Ascending aorta (tissue), 2 donors: ENCODE results near the gene GSDMA. TPM values are rescaled to one million over a fixed set of nuclear protein-coding genes. Genes with fewer than 3 reads are reported as not detected.

Experiments
- DNase-seq, 2 donors: peaks; one replicate each; pipeline ENCODE4 v3.0.0-alpha.2; 2019; ENCODE audit warnings: low spot score in 2 of 2
- H3K27ac ChIP-seq, 2 donors: fragments of 200-600 bp; sonication (generic); one replicate each; pipeline ENCODE4 v1.5.1; 2016 to 2017; ENCODE audit warnings: mild to moderate bottlenecking in 1 of 2
- H3K27me3 ChIP-seq: fragments of 200-600 bp; sonication (generic); one replicate; pipeline ENCODE4 v1.5.1; 2017
- H3K36me3 ChIP-seq, 2 donors: fragments of 200-600 bp; sonication (generic); one replicate each; pipeline ENCODE4 v1.5.1; 2016
- H3K4me1 ChIP-seq, 2 donors: fragments of 200-600 bp; sonication (generic); one replicate each; pipeline ENCODE4 v1.5.1; 2016 to 2017; ENCODE audit warnings: mild to moderate bottlenecking in 1 of 2
- H3K4me3 ChIP-seq, 2 donors: fragments of 200-600 bp; sonication (generic); one replicate each; pipeline ENCODE4 v1.5.1; 2016 to 2017; ENCODE audit warnings: mild to moderate bottlenecking in 1 of 2
- H3K9me3 ChIP-seq, 2 donors: fragments of 200-600 bp; sonication (generic); one replicate each; pipeline ENCODE4 v1.5.1; 2016
- CTCF ChIP-seq, 3 experiments: fragments of 200-600 bp in 2 of 3; fragments of 450-650 bp in 1 of 3; sonication (generic) in 2 of 3; IDR thresholded peaks; one replicate each; pipeline ENCODE4 v1.5.1; 2016 to 2019; ENCODE audit warnings: antibody characterized with exemption in 3 of 3, mild to moderate bottlenecking in 1 of 3, moderate library complexity in 1 of 3
- intact Hi-C: fragments of 100-400 bp; cut with DNase I; formaldehyde crosslinking; loops from one replicate; pipeline ENCODE4 v1.15.1; 2023
- total RNA-seq: library from RNA; depleted of rRNA; stranded (reverse); fragments of >200 nt; gene quantifications from one replicate; pipeline ENCODE4 v1.1.0, GENCODE V29; 2016

Gene GSDMA
- total RNA-seq, 1 donor from 2014 or later: not detected

GRCh38 chr17:39981766-39982375 is 19.1 kb downstream of the GSDMA start:
- Histone ChIP-seq H3K4me1 (peaks cover 9 to 15% of the 10 kb centered on the region in 2 donors), H3K27ac (no peak overlapping the region), H3K27me3 (no peaks in the 10 kb centered on the region), H3K9me3 (no peaks in the 10 kb centered on the region), H3K36me3 (peaks cover 27 to 28% of the 10 kb centered on the region in 2 donors), H3K4me3 (peak overlapping the region; percentile 88 to 99)
- no peak for TF ChIP-seq CTCF (IDR thresholded peaks at IDR 0.05)
- intact Hi-C loops: no loop called here
- DNase-seq: no peak

GRCh38 chr17:39988206-39988810 is 25.5 kb downstream of the GSDMA start:
- intact Hi-C loops: no loop called here
- no peak overlapping the region for H3K27ac ChIP-seq
- no peak overlapping the region for H3K4me3 ChIP-seq
- H3K9me3 ChIP-seq: no peaks in the 10 kb centered on the region
- no peak for TF ChIP-seq CTCF (IDR thresholded peaks at IDR 0.05)
- no peaks in the 10 kb centered on the region for H3K27me3 ChIP-seq
- H3K4me1 ChIP-seq: no peaks in the 10 kb centered on the region
- DNase-seq: no peak
- H3K36me3 ChIP-seq: peaks cover 91 to 93% of the 10 kb centered on the region in 2 donors

DNA sequence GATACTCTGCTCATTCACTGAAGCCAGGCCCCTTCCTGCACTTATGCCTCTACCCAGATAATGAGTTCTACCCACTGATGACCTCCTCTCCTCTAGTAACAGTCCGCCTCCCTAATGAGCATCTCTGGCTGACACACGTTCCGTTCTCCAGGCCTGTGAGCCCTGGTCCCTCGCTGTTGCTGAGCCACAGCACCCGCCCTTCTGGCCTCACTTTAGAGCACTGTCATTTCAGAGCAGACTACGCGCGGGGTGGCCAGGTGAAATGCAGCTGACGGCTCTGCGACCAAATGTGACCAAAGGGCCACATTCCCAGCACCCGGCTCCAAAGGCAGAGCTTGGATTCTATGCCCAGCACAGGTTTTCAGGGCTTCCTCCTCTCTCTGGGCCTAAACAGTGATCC is 31.6 kb downstream of the GSDMA start:
- intact Hi-C loops: no loop called here
- H3K9me3 ChIP-seq: no peaks in the 10 kb centered on the region
- no peak for DNase-seq
- H3K4me3 ChIP-seq: no peak overlapping the region
- no peaks in the 10 kb centered on the region for H3K4me1 ChIP-seq
- no peak for TF ChIP-seq CTCF (IDR thresholded peaks at IDR 0.05)
- peaks cover 85 to 87% of the 10 kb centered on the region in 2 donors for H3K36me3 ChIP-seq
- H3K27me3 ChIP-seq: no peaks in the 10 kb centered on the region
- no peak overlapping the region for H3K27ac ChIP-seq

DNA sequence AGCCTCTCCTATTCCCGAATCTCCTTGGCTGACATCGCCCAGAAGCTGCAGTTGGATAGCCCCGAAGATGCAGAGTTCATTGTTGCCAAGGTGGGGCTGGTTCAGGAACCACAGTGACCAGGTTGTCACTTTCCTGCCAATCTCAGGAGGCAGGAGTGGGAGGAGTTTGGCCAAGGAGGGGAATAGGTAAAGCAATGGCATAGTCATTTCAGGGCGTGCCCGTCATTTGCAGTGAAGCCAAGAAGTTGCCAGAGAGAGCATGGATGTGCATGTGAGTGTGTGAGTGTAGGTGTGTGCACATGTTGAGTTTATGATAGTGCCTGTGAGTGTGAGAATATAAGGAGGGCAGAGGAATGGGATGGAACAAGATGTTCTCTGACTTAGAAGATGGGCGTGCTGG is 32.6 kb downstream of the GSDMA start:
- no peak overlapping the region for H3K27ac ChIP-seq
- H3K36me3 ChIP-seq: peaks cover 75 to 77% of the 10 kb centered on the region in 2 donors
- H3K4me3 ChIP-seq: no peak overlapping the region
- no peak for DNase-seq
- no peaks in the 10 kb centered on the region for H3K27me3 ChIP-seq
- TF ChIP-seq CTCF (IDR thresholded peaks at IDR 0.05): no peak
- intact Hi-C loops: no loop called here
- no peaks in the 10 kb centered on the region for H3K9me3 ChIP-seq
- H3K4me1 ChIP-seq: no peaks in the 10 kb centered on the region

DNA sequence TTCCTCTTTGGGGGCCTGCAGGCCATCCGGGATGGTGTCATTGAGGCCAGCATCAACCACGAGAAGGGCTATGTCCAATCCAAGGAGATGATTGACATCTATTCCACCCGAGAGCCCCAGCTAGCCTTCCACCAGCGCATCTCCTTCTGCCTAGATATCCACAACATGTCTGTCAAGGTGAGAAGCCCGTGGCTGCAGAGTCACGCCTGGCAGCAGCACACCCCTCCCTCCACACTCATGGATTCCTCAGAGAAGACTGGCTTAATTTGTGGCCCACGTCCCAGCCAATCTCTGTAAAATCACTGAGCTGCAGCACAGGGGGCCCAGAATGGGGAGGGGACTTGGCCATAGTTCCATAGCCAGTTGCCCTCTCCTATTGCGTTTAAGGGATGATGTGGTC is 33.4 kb downstream of the GSDMA start:
- intact Hi-C loops: no loop called here
- no peak overlapping the region for H3K27ac ChIP-seq
- no peak for TF ChIP-seq CTCF (IDR thresholded peaks at IDR 0.05)
- H3K27me3 ChIP-seq: no peaks in the 10 kb centered on the region
- no peaks in the 10 kb centered on the region for H3K4me1 ChIP-seq
- no peak overlapping the region for H3K4me3 ChIP-seq
- peaks cover 68 to 70% of the 10 kb centered on the region in 2 donors for H3K36me3 ChIP-seq
- no peaks in the 10 kb centered on the region for H3K9me3 ChIP-seq
- DNase-seq: no peak
